ENCODE measurements around the gene CNNM2.
A peak's percentile ranks its signal among the peaks of the same experiment; 100 is the strongest.

Gene CNNM2

DNA sequence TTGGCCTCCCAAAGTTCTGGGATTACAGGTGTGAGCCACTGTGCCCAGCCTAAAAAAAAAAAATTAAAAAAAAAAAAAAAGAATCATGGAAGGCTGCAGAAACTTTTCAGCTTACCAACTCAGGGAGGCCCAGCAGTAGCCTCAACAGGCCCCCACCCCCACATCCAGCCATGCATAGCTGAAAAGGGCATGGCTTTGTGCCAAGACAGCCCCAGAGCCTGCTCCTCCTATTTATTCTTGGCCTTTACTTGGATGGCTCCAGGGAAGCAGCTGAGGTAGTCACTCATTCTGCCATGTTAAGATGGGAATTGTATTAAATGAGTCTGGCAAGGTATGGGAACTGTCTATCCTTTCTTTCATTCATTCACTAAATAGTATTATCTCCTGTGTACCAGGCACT, 13.7 kb upstream of the CNNM2 start:
- no peak overlapping the region for H3K4me3 Mint-ChIP-seq
- H3K27ac Mint-ChIP-seq: no peak overlapping the region
- no peaks in the 10 kb centered on the region for H3K27me3 Mint-ChIP-seq (ENCODE audit: low read depth)
- no peaks in the 10 kb centered on the region for H3K9me3 Mint-ChIP-seq
- no peaks in the 10 kb centered on the region for H3K4me1 Mint-ChIP-seq
- H3K36me3 Mint-ChIP-seq (ENCODE audit: low read depth): peaks cover 3% of the 10 kb centered on the region
- TF ChIP-seq, protein P1, sequence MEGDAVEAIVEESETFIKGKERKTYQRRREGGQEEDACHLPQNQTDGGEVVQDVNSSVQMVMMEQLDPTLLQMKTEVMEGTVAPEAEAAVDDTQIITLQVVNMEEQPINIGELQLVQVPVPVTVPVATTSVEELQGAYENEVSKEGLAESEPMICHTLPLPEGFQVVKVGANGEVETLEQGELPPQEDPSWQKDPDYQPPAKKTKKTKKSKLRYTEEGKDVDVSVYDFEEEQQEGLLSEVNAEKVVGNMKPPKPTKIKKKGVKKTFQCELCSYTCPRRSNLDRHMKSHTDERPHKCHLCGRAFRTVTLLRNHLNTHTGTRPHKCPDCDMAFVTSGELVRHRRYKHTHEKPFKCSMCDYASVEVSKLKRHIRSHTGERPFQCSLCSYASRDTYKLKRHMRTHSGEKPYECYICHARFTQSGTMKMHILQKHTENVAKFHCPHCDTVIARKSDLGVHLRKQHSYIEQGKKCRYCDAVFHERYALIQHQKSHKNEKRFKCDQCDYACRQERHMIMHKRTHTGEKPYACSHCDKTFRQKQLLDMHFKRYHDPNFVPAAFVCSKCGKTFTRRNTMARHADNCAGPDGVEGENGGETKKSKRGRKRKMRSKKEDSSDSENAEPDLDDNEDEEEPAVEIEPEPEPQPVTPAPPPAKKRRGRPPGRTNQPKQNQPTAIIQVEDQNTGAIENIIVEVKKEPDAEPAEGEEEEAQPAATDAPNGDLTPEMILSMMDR (IDR thresholded peaks at IDR 0.05; ENCODE audit: unreplicated experiment in 3 of 3): no peak

DNA sequence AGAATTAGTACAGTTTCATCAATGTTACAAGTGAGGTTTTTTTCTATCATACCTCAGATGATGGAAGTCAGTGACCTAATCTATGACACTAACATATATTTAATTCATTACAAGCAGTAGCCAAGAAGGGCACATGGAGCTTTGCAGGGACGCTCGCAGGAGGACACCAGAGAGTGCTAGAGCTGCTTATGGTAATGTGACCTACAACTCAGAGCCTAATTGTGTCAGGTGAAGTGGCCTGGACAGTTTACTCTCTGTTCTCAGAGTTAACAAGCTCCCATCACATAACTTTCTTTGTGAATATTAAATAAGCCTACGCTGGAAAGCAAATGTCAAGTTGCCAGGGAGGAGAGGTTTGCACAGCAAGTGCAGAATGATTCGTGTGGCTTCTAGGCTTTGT, 11.6 kb upstream of the CNNM2 start:
- peak overlapping the region in 2 of 3 experiments; percentile 17 to 35 for H3K27ac Mint-ChIP-seq
- no peaks in the 10 kb centered on the region for H3K9me3 Mint-ChIP-seq
- no peaks in the 10 kb centered on the region for H3K4me1 Mint-ChIP-seq
- TF ChIP-seq, protein P1 (IDR thresholded peaks at IDR 0.05; ENCODE audit: unreplicated experiment in 3 of 3): no peak
- no peak overlapping the region for H3K4me3 Mint-ChIP-seq
- H3K36me3 Mint-ChIP-seq (ENCODE audit: low read depth): peaks cover 3% of the 10 kb centered on the region
- H3K27me3 Mint-ChIP-seq (ENCODE audit: low read depth): no peaks in the 10 kb centered on the region

DNA sequence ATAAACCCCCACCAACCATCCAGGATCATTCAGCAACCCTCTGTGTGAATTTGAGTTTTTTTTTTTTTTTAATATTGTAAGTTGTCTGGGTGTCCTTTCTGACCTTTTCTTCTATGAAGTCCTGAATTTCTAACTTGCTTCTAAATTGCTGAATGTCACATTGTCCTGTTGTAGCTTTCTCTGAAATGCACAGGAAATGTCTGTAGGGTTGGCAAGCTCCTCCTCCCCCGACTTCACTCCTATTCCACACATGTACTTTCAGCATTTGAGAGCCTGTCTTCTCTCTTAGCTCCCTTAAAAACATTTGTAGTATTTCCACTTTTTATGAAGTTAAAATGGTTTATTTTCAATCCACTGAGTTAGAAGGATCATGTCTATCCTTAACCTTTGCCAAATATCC, 3.3 kb upstream of the CNNM2 start:
- TF ChIP-seq, protein P1 (IDR thresholded peaks at IDR 0.05; ENCODE audit: unreplicated experiment in 3 of 3): no peak
- Mint-ChIP-seq H3K27ac (no peak overlapping the region), H3K36me3 (ENCODE audit: low read depth) (no peaks in the 10 kb centered on the region), H3K9me3 (no peaks in the 10 kb centered on the region), H3K4me1 (peaks cover 13% of the 10 kb centered on the region), H3K27me3 (ENCODE audit: low read depth) (peaks cover 11% of the 10 kb centered on the region), H3K4me3 (peak overlapping the region in 1 of 3 experiments; percentile 34)

DNA sequence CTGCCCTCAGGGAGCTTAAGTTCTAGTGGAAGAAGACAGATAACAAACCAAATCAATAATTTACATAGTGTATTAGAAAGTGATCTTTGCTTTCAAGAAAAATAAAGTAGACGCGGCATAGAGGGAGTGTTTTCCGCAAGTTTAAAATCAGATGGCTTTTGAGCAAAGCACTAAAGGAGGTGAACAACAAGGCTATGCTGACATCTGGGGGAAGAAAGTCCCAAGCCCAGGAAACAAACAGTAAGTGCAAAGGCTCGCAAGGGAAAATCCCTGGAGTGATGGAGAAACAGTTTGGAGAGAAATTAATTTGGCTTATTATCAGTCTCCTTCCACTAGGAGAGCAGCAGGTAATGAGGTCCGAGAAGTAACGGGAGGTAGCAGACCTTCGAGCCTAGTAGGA, 1.9 kb upstream of the CNNM2 start:
- H3K4me1 Mint-ChIP-seq: peaks cover 27% of the 10 kb centered on the region
- TF ChIP-seq, protein P1 (IDR thresholded peaks at IDR 0.05; ENCODE audit: unreplicated experiment in 3 of 3): no peak
- H3K9me3 Mint-ChIP-seq: no peaks in the 10 kb centered on the region
- peaks cover 19% of the 10 kb centered on the region for H3K27me3 Mint-ChIP-seq (ENCODE audit: low read depth)
- peak overlapping the region in 1 of 3 experiments; percentile 2 for H3K27ac Mint-ChIP-seq
- H3K36me3 Mint-ChIP-seq (ENCODE audit: low read depth): no peaks in the 10 kb centered on the region
- H3K4me3 Mint-ChIP-seq: peak overlapping the region; percentile 69 to 83 (median 82)

GRCh38 chr10:102917314-102917961, 656 bp upstream of the CNNM2 start:
- Mint-ChIP-seq H3K27me3 (ENCODE audit: low read depth) (peaks cover 19% of the 10 kb centered on the region), H3K27ac (peak overlapping the region in 2 of 3 experiments; percentile 76 to 79), H3K4me1 (peaks cover 39% of the 10 kb centered on the region), H3K9me3 (no peaks in the 10 kb centered on the region), H3K4me3 (peak overlapping the region; percentile 94 to 95 (median 95)), H3K36me3 (ENCODE audit: low read depth) (no peaks in the 10 kb centered on the region)
- TF ChIP-seq, protein P1 (IDR thresholded peaks at IDR 0.05; ENCODE audit: unreplicated experiment in 3 of 3): peak; percentile 98 to 99 (median 99)

DNA sequence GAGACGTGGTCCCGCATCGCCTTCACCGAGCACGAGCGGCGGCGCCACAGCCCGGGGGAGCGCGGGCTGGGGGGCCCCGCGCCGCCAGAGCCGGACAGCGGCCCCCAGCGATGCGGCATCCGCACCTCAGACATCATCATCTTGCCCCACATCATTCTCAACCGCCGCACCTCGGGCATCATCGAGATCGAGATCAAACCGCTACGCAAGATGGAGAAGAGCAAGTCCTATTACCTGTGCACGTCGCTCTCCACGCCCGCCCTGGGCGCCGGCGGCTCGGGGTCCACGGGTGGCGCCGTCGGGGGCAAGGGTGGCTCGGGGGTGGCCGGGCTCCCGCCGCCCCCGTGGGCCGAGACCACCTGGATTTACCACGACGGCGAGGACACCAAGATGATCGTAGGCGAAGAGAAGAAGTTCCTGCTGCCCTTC, 737 bp downstream of the CNNM2 start:
- no peaks in the 10 kb centered on the region for H3K9me3 Mint-ChIP-seq
- peaks cover 19% of the 10 kb centered on the region for H3K27me3 Mint-ChIP-seq (ENCODE audit: low read depth)
- no peaks in the 10 kb centered on the region for H3K36me3 Mint-ChIP-seq (ENCODE audit: low read depth)
- H3K27ac Mint-ChIP-seq: no peak overlapping the region
- TF ChIP-seq, protein P1 (IDR thresholded peaks at IDR 0.05; ENCODE audit: unreplicated experiment in 3 of 3): no peak
- H3K4me1 Mint-ChIP-seq: peaks cover 50% of the 10 kb centered on the region
- H3K4me3 Mint-ChIP-seq: peak overlapping the region; percentile 94 to 95 (median 95)

All from nephron (organoid).